DND-41 (cell line): ENCODE results near the gene MRPL47.

ENCODE experiments used
- ATAC-seq: fragments of 200-7000 bp; cut with Tn5 transposase; 3 replicates; pipeline ENCODE4 v1.9.1; 2021; ENCODE audit warnings: low read depth; ENCODE audit not compliant: insufficient read depth
- DNase-seq: peaks from one replicate; pipeline ENCODE4 v3.0.0-alpha.2; 2020
- H2AFZ ChIP-seq: 2 replicates; pipeline ENCODE4 v1.6.0; 2012; ENCODE audit warnings: low read depth, low read length
- H3K27ac ChIP-seq: 2 replicates; pipeline ENCODE4 v1.5.1; 2012; ENCODE audit warnings: low read length, inconsistent platforms
- H3K27me3 ChIP-seq: fragments of 200-600 bp; sonication (generic); 2 replicates; pipeline ENCODE4 v1.6.0; 2012; ENCODE audit warnings: low read length, mild to moderate bottlenecking, inconsistent platforms; ENCODE audit not compliant: insufficient read depth, poor library complexity
- H3K36me3 ChIP-seq: 2 replicates; pipeline ENCODE4 v1.5.1; 2012; ENCODE audit warnings: low read length, inconsistent platforms; ENCODE audit not compliant: insufficient read depth
- H3K4me1 ChIP-seq: 2 replicates; pipeline ENCODE4 v1.5.1; 2012; ENCODE audit warnings: mild to moderate bottlenecking, low read length; ENCODE audit not compliant: insufficient read depth
- H3K4me2 ChIP-seq: 2 replicates; pipeline ENCODE4 v1.6.0; 2012; ENCODE audit warnings: mild to moderate bottlenecking, moderate library complexity, low read length, inconsistent platforms; ENCODE audit not compliant: insufficient read depth
- H3K4me3 ChIP-seq, 2 experiments: fragments of 200-600 bp in 1 of 2; shearing (Covaris generic) in 1 of 2; 2 replicates each; pipeline ENCODE4 v1.5.1; 2012 to 2016; ENCODE audit warnings: inconsistent platforms in 2 of 2, low read length in 2 of 2, mild to moderate bottlenecking in 2 of 2, low read depth in 1 of 2, moderate library complexity in 1 of 2
- H3K79me2 ChIP-seq: 2 replicates; pipeline ENCODE4 v1.6.0; 2012; ENCODE audit warnings: low read length, inconsistent platforms; ENCODE audit not compliant: insufficient read depth
- H3K9ac ChIP-seq: 2 replicates; pipeline ENCODE4 v1.6.0; 2012; ENCODE audit warnings: low read depth, mild to moderate bottlenecking, inconsistent platforms, low read length, moderate library complexity
- H3K9me3 ChIP-seq: 2 replicates; pipeline ENCODE4 v1.5.1; 2012; ENCODE audit warnings: low read length, moderate library complexity, mild to moderate bottlenecking, inconsistent platforms; ENCODE audit not compliant: insufficient read depth, severe bottlenecking
- H4K20me1 ChIP-seq: 2 replicates; pipeline ENCODE4 v1.6.0; 2012; ENCODE audit warnings: low read length; ENCODE audit not compliant: insufficient read depth
- EZH2 ChIP-seq: IDR thresholded peaks from 3 replicates; pipeline ENCODE4 v1.6.1; 2012; ENCODE audit warnings: borderline replicate concordance, low read depth, mild to moderate bottlenecking, moderate library complexity, low read length, inconsistent platforms; ENCODE audit not compliant: severe bottlenecking
- TF ChIP-seq, protein P1 (sequence below): IDR thresholded peaks from 2 replicates; pipeline ENCODE4 v1.5.1; 2012; ENCODE audit warnings: borderline replicate concordance, low read length, moderate library complexity, mild to moderate bottlenecking; ENCODE audit not compliant: poor library complexity, severe bottlenecking; ENCODE audit errors: extremely low read depth

Gene MRPL47

GRCh38 chr3:179551349-179552105 is 52.9 kb downstream of the MRPL47 start:
- no peak overlapping the region for H2AFZ ChIP-seq
- no peak overlapping the region for H3K4me3 ChIP-seq
- no peaks in the 10 kb centered on the region for H3K9me3 ChIP-seq
- TF ChIP-seq, protein P1, sequence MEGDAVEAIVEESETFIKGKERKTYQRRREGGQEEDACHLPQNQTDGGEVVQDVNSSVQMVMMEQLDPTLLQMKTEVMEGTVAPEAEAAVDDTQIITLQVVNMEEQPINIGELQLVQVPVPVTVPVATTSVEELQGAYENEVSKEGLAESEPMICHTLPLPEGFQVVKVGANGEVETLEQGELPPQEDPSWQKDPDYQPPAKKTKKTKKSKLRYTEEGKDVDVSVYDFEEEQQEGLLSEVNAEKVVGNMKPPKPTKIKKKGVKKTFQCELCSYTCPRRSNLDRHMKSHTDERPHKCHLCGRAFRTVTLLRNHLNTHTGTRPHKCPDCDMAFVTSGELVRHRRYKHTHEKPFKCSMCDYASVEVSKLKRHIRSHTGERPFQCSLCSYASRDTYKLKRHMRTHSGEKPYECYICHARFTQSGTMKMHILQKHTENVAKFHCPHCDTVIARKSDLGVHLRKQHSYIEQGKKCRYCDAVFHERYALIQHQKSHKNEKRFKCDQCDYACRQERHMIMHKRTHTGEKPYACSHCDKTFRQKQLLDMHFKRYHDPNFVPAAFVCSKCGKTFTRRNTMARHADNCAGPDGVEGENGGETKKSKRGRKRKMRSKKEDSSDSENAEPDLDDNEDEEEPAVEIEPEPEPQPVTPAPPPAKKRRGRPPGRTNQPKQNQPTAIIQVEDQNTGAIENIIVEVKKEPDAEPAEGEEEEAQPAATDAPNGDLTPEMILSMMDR: no peak
- no peak for TF ChIP-seq EZH2
- no peak overlapping the region for H3K4me2 ChIP-seq
- no peaks in the 10 kb centered on the region for H3K36me3 ChIP-seq
- H3K4me1 ChIP-seq: no peaks in the 10 kb centered on the region
- H3K79me2 ChIP-seq: no peaks in the 10 kb centered on the region
- no peak overlapping the region for H3K27ac ChIP-seq
- no peak for ATAC-seq
- no peak overlapping the region for H3K9ac ChIP-seq
- DNase-seq: no peak
- no peaks in the 10 kb centered on the region for H4K20me1 ChIP-seq
- no peaks in the 10 kb centered on the region for H3K27me3 ChIP-seq

DNA sequence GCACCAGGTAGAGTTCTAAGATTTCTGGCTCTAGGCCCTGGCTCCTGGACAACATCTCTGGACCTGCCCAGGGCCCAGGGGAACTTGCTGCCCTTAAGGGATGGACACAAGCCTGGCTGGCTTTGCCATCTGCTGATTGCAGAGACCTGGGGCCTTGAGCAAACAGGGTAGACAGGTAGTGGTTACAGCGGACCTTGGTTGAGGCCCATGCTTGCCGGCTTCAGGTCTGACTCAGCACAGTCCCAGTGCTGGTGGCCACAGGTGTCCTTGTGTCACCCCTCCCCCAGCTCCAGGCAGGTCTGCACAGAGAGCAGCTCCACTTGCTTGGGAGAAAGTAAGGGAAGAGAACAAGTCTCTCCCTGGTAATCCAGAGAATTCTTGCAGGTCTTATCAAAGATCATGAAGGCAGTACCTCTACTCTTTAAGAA is 57.6 kb downstream of the MRPL47 start:
- DNase-seq (no peak), ATAC-seq (no peak)
- no peak overlapping the region for H2AFZ ChIP-seq
- no peaks in the 10 kb centered on the region for H3K36me3 ChIP-seq
- no peak overlapping the region for H3K4me2 ChIP-seq
- H3K4me1 ChIP-seq: no peaks in the 10 kb centered on the region
- H3K9ac ChIP-seq: no peak overlapping the region
- no peak overlapping the region for H3K4me3 ChIP-seq
- H3K27me3 ChIP-seq: no peaks in the 10 kb centered on the region
- H3K27ac ChIP-seq: no peak overlapping the region
- no peaks in the 10 kb centered on the region for H3K79me2 ChIP-seq
- no peak for TF ChIP-seq EZH2
- H3K9me3 ChIP-seq: no peaks in the 10 kb centered on the region
- H4K20me1 ChIP-seq: no peaks in the 10 kb centered on the region

- H3K36me3 ChIP-seq: no peaks in the 10 kb centered on the region
- ATAC-seq (no peak), DNase-seq (no peak)
- no peaks in the 10 kb centered on the region for H3K4me1 ChIP-seq
- no peak overlapping the region for H3K4me3 ChIP-seq
- no peak overlapping the region for H3K4me2 ChIP-seq
- no peak overlapping the region for H3K27ac ChIP-seq
- no peaks in the 10 kb centered on the region for H3K9me3 ChIP-seq
- no peak for TF ChIP-seq EZH2
- TF ChIP-seq, protein P1: no peak
- H4K20me1 ChIP-seq: no peaks in the 10 kb centered on the region
- H3K79me2 ChIP-seq: no peaks in the 10 kb centered on the region
- H2AFZ ChIP-seq: no peak overlapping the region
- H3K27me3 ChIP-seq: peaks cover 4% of the 10 kb centered on the region
- no peak overlapping the region for H3K9ac ChIP-seq
Observed at GRCh38 chr3:179544981-179545645, 59.3 kb downstream of the MRPL47 start.

DNA sequence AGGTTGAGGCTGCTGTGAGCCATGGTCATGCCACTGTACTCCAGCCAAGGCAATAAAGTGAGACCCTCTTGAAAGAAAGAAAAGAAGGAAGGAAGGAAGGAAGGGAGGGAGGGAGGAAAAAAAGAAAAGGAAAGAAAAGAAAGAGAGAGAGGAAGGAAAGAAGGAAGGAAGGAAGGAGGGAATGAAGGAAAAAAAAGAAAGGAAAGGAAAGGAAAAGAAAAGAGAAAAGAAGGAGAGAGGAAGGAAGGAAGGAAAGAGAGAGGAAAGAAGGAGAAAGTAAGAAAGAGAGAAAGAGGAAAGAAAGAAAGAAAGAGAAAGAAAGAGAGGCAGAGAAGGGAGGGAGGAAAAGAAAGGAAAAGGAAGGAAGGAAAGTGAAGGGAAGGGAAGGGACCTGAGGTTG is 62.1 kb downstream of the MRPL47 start:
- H3K9me3 ChIP-seq: no peaks in the 10 kb centered on the region
- H3K79me2 ChIP-seq: no peaks in the 10 kb centered on the region
- DNase-seq (no peak), ATAC-seq (no peak)
- no peak overlapping the region for H2AFZ ChIP-seq
- no peak overlapping the region for H3K4me3 ChIP-seq
- H4K20me1 ChIP-seq: no peaks in the 10 kb centered on the region
- peaks cover 4% of the 10 kb centered on the region for H3K27me3 ChIP-seq
- H3K4me2 ChIP-seq: no peak overlapping the region
- H3K36me3 ChIP-seq: no peaks in the 10 kb centered on the region
- no peak for TF ChIP-seq EZH2
- TF ChIP-seq, protein P1: no peak
- H3K4me1 ChIP-seq: no peaks in the 10 kb centered on the region
- H3K27ac ChIP-seq: no peak overlapping the region
- H3K9ac ChIP-seq: no peak overlapping the region
